Measurements from ENCODE around the gene NFATC2. TPM values are rescaled to one million over a fixed set of nuclear protein-coding genes. Genes with fewer than 3 reads are reported as not detected.

The NFATC2 gene
- total RNA-seq, 6 experiments from 2014 or later, result 3.9 to 7.1 (median 4.7) TPM

DNA sequence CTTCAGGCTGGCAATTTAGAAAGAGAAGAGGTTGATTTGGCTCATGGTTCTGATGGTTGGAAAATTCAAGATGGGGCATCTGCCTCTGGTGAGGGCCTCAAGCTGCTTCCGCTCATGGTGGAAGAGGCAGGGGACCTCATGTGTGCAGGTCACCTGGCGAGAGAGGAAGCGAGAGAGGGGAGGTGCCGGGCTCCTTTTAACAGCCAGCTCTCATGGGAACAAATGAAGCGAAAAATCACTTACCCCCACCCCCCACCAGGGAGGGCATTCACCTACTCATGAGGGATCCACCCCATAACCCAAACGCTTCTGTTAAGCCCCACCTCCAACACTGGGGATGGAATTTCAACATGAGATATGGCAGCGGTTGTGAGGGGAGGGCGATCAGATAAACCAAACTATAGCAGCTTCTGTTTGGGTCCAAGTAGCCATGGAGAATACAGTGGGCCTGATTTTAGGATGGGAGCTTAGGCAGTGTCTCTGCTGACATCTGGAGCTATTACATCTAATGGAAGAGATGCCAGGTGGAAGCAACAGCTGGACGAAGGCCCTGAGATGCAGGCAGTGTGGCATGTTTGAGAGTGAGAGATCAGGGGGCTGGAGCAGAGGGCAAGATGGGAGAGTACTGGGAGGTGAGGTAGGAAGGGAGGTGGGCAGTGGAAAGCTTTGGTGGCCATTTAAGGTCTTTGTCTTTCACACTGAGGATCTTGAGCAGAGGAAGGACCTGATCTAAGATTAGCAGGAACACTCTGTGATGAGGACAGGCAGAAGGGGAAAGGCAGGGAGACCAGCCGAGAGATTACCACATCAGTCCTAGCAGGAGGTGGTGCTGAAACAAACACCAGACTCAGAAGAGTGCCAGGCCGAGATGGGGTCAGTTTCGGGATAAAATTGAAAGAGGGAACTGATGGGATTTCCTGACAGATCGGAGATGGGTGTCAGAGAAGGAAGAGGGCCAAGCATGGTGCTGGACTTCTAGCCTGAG, 161.8 kb downstream of the NFATC2 start:
- no peaks in the 10 kb centered on the region for H3K36me3 ChIP-seq
- DNase-seq (no peak), ATAC-seq (peak in 2 of 4 donors; percentile 14 to 32)
- H3K27ac ChIP-seq, result no peak overlapping the region
- H3K27me3 ChIP-seq, result no peaks in the 10 kb centered on the region
- no peak overlapping the region for H3K4me3 ChIP-seq
- H3K9me3 ChIP-seq, result no peaks in the 10 kb centered on the region
- no peak for TF ChIP-seq POLR2A (IDR thresholded peaks at IDR 0.05)
- TF ChIP-seq, protein P1, sequence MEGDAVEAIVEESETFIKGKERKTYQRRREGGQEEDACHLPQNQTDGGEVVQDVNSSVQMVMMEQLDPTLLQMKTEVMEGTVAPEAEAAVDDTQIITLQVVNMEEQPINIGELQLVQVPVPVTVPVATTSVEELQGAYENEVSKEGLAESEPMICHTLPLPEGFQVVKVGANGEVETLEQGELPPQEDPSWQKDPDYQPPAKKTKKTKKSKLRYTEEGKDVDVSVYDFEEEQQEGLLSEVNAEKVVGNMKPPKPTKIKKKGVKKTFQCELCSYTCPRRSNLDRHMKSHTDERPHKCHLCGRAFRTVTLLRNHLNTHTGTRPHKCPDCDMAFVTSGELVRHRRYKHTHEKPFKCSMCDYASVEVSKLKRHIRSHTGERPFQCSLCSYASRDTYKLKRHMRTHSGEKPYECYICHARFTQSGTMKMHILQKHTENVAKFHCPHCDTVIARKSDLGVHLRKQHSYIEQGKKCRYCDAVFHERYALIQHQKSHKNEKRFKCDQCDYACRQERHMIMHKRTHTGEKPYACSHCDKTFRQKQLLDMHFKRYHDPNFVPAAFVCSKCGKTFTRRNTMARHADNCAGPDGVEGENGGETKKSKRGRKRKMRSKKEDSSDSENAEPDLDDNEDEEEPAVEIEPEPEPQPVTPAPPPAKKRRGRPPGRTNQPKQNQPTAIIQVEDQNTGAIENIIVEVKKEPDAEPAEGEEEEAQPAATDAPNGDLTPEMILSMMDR (IDR thresholded peaks at IDR 0.05), result no peak
- 85% methylated on average over 9 of the region's 13 CpGs for WGBS (ENCODE audit: insufficient coverage, low coverage, low lambda C conversion rate, missing lambda C conversion rate)
- H3K4me1 ChIP-seq, result no peaks in the 10 kb centered on the region
- intact Hi-C loops (cut with DNase I), result no loop called here

DNA sequence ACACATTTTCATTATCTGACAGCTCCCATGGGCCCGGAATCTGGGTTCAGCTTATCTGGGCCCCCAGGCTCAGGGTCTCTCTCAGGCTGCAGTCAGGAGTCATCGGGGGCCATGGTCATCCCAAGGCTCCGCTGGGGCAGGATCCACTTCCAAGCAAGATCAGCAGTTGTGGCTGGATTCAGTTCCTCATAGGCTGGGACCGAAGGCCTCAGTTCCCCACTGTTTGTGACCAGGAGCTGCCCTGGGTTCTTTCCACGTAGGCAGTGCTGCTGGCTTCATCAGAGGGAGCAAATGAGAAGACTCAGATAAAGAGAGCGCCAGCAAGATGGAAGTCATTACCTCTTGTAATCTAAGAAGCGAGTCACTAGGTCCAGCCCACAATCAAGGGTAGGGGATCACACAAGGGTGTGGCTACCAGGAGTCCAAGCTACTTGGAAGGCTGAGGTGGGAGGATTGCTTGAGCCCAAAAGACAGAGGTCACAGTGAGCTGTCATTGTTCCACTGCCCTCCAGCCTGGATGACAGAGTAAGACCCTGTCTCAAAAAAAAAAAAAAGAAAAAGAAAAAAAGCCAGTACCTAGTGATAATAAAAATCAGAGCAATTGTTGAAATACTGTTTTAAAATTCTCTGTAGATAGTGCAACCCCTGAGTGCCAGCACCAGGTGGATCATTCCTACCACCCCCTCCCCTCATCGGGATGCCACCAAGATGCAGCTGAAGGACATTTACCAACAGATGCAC, 162.7 kb downstream of the NFATC2 start:
- 65% methylated on average over 5 of the region's 8 CpGs for WGBS (ENCODE audit: insufficient coverage, low coverage, low lambda C conversion rate, missing lambda C conversion rate)
- Histone ChIP-seq H3K4me3 (no peak overlapping the region), H3K27me3 (no peaks in the 10 kb centered on the region), H3K27ac (no peak overlapping the region), H3K9me3 (no peaks in the 10 kb centered on the region), H3K36me3 (no peaks in the 10 kb centered on the region), H3K4me1 (no peaks in the 10 kb centered on the region)
- intact Hi-C loops (cut with DNase I), result loop anchor here in 1 of 2 donors (5.0 kb wide), 1 partner anchor 213 kb away; no protein-coding TSS in a partner anchor
- ATAC-seq (peak in 3 of 4 donors; percentile 18 to 54 (median 44)), DNase-seq (no peak)
- no peak for TF ChIP-seq POLR2A (IDR thresholded peaks at IDR 0.05)
- TF ChIP-seq, protein P1 (IDR thresholded peaks at IDR 0.05), result no peak

GRCh38 chr20:51378171-51378928, 164.2 kb downstream of the NFATC2 start:
- Histone ChIP-seq H3K27me3 (no peaks in the 10 kb centered on the region), H3K9me3 (no peaks in the 10 kb centered on the region), H3K4me1 (no peaks in the 10 kb centered on the region), H3K27ac (no peak overlapping the region), H3K36me3 (no peaks in the 10 kb centered on the region), H3K4me3 (no peak overlapping the region)
- intact Hi-C loops (cut with DNase I), result loop anchor here in 1 of 2 donors (5.0 kb wide), 1 partner anchor 214 kb away; no protein-coding TSS in a partner anchor
- WGBS (ENCODE audit: insufficient coverage, low coverage, low lambda C conversion rate, missing lambda C conversion rate), result 92% methylated on average over 15 of the region's 19 CpGs
- DNase-seq (no peak), ATAC-seq (peak in 3 of 4 donors; percentile 24 to 34 (median 30))
- no peak for TF ChIP-seq POLR2A (IDR thresholded peaks at IDR 0.05)
- TF ChIP-seq, protein P1 (IDR thresholded peaks at IDR 0.05), result peak in 3 of 4 donors; percentile 9 to 21 (median 13)

DNA sequence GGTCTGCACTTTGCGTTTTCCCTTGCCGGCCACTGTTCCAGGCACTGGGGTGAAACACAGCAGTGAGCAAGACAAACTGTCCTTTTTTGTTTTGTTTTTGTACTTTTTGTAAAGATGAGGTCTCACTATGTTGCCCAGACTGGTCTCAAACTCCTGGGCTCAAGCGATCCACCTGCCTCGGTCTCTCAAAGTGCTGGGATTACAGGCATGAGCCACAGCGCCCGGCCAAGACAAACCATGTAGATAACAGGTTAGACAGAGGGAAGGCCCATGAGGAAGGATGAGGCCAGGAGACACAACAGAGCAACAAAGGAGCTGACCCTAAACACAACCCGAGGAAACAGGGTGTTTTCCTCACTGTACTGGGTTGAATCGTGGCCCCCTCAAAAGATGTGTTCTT, 165.4 kb downstream of the NFATC2 start:
- Histone ChIP-seq H3K27ac (no peak overlapping the region), H3K9me3 (no peaks in the 10 kb centered on the region), H3K36me3 (no peaks in the 10 kb centered on the region), H3K4me3 (no peak overlapping the region), H3K27me3 (no peaks in the 10 kb centered on the region), H3K4me1 (no peaks in the 10 kb centered on the region)
- no peak for ATAC-seq
- no peak for DNase-seq
- WGBS (ENCODE audit: insufficient coverage, low coverage, low lambda C conversion rate, missing lambda C conversion rate), result 77% methylated on average over 5 of the region's 8 CpGs
- intact Hi-C loops (cut with DNase I), result loop anchor here in 1 of 2 donors (5.0 kb wide), 1 partner anchor 215 kb away; no protein-coding TSS in a partner anchor
- no peak for TF ChIP-seq POLR2A (IDR thresholded peaks at IDR 0.05)
- TF ChIP-seq, protein P1 (IDR thresholded peaks at IDR 0.05), result no peak
